NOMO-1 treated with DMSO at 0.1 percent for 48 hours (cell line): ENCODE data around the gene MAML2.

Source experiments
- DNase-seq: peaks from one replicate; lab custom pipeline; 2025; ENCODE audit not compliant: unreplicated experiment; lab: John Stamatoyannopoulos, UW

MAML2 gene

DNA sequence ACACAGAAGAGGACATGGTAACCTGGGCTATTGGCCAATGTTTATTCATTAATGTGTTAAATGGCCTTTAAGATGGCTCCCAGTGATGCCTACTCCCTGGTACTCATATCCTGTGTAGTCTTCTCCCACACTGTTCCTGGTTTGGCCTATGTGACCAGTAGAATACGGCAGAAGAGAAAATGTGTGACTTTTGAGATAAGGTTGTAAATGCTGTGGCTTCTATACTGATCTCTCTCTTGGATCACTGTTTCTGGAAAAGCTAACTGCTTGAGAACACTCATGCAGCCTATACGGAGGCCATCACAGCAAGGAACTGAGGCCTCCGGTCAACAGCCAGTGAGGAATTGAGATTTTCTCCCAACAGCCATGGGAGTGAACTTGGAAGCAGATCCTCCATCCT is 24.1 kb downstream of the MAML2 start:
- DNase-seq, result no peak

DNA sequence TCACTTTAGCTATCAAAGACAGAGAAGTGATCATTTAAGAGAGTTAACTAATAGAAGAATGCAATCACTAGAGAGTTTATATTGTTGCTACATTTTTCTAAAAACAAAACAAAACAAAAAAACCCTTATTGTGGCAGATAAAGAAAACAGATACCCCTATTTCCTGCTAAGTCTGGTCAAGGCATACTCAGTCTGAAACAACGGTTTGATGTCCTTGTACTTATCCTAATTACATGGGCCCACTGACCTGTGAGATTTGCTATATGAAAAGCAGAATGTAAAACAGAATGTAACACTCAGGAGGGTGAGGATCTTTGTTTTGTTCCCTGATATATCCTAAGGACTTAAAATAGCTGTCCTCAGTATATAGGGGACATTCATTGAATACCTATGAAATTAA is 24.6 kb downstream of the MAML2 start:
- no peak for DNase-seq

- no peak for DNase-seq
Observed at GRCh38 chr11:96317985-96318384, 25.0 kb downstream of the MAML2 start.

GRCh38 chr11:96317571-96317970 is 25.4 kb downstream of the MAML2 start:
- peak; percentile 13 for DNase-seq

DNA sequence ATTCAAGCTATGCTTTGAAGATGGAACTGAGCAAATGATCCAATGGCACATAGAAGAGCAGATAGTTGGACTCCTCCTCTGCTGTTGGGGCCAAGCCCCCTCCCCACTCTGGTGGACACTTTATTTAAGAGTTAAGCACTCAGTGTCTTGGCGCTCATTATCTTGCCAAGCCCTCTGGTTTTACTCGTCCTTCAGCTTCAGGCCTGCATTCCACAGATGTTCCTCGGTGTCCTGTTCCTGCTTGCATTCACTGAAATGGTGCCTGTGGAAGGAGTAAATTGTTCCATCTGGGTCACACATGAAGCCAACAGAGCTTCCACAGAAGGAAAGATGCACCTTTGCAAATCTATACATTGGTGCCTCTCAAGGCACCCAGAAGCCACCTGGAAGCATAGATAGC is 26.1 kb downstream of the MAML2 start:
- DNase-seq, result no peak

DNA sequence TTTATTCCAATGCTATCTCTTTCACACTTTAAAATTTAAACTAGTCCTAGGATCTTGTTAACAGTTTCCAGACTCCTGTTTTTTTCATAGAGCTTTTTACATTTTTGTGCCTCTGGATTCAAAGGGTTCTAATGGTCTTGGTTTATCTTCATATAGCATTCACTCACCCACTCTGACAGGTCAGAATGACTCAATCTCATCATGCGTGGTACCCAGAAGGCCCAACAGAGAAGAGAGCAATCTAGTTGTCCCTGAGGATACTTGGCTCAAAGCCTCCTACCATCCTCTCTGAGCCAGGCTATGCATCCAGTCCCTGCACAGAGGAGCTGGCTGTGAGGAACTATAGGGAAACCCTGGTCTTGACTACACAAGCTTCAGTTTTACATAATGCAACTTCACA is 27.5 kb downstream of the MAML2 start:
- no peak for DNase-seq

- DNase-seq, result no peak
Observed at GRCh38 chr11:96314326-96315020, 28.5 kb downstream of the MAML2 start.

DNA sequence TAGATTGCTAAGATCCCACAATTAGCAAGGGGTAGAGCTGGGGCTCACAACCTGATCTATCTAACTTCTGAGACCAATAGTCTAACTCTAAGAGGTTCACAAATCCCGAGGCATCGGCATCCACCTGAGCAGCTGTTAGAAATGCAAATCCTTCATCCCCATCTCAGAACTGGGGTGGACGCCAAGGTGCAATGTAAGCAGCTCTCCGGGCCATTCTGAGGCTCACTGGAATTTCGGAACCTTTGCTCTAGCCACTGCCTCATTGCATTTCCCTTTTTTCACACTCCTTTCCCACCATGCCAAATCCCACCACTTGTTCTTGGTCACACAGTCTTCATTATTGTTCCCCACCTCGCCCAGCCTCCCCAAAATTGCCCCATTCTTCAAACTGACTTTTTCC is 29.8 kb downstream of the MAML2 start:
- no peak for DNase-seq

DNA sequence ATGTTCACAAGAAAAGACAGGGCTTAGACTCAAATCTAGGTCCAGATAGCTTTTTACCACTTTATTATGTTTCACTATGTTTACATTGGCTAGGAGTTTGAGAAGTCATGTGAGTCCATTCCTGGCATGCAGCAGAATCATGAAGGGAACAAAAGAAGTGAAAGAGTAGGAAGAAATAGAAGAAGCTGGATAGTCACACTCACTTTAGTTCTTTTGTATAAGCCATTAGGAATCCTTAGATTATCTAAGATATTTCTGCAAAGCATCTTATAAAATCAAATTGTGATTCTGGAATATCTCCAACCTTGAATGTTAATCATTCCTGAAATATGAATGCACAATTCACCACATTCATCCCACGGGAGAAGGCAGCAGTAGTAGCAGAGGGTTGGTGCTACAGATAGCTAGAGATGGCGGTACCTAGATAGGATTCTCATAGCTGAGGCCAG is 31.9 kb downstream of the MAML2 start:
- no peak for DNase-seq

DNA sequence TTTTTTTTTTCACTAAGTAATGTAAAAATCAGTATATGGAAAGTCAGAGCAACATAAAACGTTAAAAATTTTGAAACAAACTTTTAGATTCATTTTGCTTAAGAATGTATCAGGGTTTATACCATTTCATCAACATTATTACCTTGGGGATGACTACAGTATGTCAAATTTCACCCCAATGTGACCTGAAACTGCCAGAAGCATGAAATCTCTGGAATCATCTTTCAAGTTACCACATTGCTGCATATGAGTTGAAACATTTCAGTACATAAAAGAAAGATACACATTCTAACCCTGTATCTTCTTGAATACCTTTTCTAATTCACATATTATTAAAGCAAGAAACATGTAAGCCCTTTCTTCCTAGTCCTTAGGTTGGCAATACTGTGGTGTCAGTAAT is 32.8 kb downstream of the MAML2 start:
- no peak for DNase-seq

DNA sequence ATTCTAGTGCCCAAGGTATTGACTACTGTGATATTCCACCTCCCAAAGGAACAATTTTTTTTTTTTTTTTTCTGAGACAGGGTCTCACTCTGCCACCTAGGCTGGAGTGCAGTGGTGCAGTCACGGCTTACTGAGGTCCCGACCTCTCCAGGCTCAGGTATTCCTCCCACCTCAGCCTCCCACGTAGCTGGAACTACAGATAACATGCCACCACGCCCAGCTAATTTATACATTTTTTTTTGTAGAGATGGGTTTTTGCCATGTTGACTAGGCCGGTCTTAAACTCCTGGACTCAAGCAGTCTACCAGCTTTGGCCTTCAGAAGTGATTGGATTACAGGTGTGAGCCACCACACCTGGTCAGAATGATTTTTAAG is 33.4 kb downstream of the MAML2 start:
- no peak for DNase-seq

DNA sequence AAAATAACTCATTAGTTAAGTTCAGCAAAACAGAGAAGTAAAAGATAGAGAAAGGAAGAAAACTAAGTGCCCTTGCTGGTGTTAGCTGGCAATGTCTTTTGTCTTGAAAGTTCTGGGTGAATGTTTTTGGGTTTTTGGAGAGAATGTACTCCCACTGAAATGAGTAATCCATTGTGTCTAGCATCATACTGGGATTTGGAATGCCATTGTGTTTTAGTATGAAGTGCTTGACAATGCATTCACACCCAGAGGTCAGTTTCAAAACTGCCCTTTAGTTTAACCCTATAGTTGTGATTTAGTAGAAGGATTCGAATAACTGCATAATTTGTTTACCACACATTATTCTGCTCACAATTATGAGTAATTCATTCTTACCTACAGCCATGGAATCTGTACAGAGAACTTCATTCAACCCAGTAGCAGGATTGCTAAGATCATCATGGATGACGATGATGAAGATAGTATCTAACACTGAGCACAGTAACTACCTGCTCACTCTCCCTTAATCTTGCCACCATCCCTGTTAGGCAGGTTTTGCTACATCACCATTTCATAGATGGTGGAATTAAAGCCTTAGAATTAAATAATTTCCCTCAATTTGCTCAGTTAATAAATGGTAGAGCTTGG is 33.9 kb downstream of the MAML2 start:
- no peak for DNase-seq

DNA sequence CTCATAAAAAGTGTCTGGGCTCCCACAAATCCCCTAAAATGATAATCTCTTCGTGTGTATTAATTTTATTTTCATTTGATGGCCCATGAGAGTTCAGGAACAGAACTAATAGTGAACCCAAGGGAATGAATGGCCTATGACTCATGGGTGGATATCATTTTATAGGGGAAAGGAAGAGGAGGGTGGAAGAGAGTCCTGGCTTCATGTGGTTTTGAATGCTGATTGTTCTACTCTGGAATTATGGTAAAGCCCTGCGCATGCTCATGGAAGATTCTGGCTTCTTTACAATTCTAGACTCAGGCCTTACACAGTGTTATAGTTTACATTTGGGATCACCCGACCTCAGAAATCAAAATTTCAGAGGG is 35.2 kb downstream of the MAML2 start:
- DNase-seq, result no peak

GRCh38 chr11:96306933-96307775 is 35.8 kb downstream of the MAML2 start:
- DNase-seq, result no peak

GRCh38 chr11:96306600-96306932 is 36.4 kb downstream of the MAML2 start:
- no peak for DNase-seq

DNA sequence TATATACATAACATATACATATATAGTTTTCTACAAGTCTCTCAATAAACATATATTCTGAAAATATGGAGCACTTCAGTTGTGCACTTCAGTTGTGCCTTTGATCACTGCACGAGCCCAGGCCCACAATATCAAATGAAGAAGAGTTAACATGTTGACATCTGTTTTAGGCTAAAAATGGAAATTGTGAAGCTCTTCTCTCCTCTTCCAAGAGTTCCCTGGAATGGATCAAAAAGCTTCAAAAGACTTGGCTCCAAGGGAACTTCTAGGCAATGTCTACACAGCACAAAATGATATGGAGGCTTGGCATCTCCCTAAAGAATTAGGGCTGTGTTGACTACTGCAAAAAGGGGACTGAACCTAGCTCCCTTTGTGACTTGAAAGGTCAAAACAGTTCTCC is 36.9 kb downstream of the MAML2 start:
- no peak for DNase-seq

DNA sequence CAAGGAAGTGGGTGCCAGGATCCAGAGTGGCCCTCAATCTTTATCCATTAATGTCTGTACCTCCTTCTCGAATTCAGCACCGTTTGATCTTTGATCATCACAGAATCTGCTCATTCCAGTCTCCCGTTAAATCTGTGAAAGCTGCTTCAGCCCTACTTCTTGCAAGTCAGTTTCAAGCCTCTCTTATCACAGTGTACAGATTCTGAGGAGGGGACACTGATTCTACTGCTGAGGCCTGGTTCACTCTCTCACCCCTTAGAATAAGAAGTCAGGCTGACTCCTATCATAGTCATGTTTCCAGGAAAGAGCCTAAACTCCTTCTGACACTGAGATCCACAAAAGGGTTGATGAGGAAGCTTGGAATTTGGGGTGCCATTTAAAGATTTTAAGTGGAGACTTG is 39.0 kb downstream of the MAML2 start:
- DNase-seq, result no peak

DNA sequence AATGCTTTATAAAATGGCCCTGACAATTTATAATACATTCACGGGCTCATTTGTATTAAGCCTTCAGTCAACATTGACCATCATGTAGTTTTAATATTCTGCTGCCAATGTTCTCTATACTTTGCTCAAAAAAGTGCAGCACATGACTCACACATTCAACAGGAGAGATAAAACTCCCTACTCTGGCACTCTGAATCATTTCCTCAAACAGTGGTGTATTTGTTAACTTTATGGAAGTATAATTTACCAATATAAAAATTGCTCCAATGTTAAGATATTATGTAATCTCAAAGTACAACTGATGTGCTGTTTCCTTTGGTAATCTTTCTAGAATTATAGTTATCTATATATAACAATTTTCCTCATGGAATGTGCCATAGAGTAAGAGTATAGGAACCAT is 39.9 kb downstream of the MAML2 start:
- peak; percentile 51 for DNase-seq

- DNase-seq, result no peak
Observed at GRCh38 chr11:96301818-96302217, 41.2 kb downstream of the MAML2 start.

- no peak for DNase-seq
Observed at GRCh38 chr11:96299155-96299888, 43.7 kb downstream of the MAML2 start.

- DNase-seq, result no peak
Observed at GRCh38 chr11:96295369-96295768, 47.6 kb downstream of the MAML2 start.

- no peak for DNase-seq
Observed at GRCh38 chr11:96294289-96294688, 48.7 kb downstream of the MAML2 start.
